Measurements from ENCODE around the gene DDX52. TPM values are rescaled to one million over a fixed set of nuclear protein-coding genes. Genes with fewer than 3 reads are reported as not detected.
A peak's percentile ranks its signal among the peaks of the same experiment; 100 is the strongest.

DDX52 gene
- total and polyA plus RNA-seq, 2 of the 13 experiments (the other 11 are each of a cell fraction or from before 2014, with no cell fraction given): 8.9 to 36.1 TPM

- TF ChIP-seq ZNF142 (CRISPR knock-in tag; IDR thresholded peaks at IDR 0.05): no peak
- TF ChIP-seq, protein P1, sequence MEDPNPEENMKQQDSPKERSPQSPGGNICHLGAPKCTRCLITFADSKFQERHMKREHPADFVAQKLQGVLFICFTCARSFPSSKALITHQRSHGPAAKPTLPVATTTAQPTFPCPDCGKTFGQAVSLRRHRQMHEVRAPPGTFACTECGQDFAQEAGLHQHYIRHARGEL (CRISPR knock-in tag; IDR thresholded peaks at IDR 0.05): no peak
- no peak for TF ChIP-seq ZNF333 (CRISPR knock-in tag; IDR thresholded peaks at IDR 0.05; ENCODE audit: borderline replicate concordance)
- no peak for TF ChIP-seq ATF7 (IDR thresholded peaks at IDR 0.05)
- TF ChIP-seq ATF7 (CRISPR knock-in tag; IDR thresholded peaks at IDR 0.05): no peak
- peak; percentile 54; the same call in 1 of the 2 replicates for TF ChIP-seq ATF2 (CRISPR knock-in tag; IDR thresholded peaks at IDR 0.05)
- TF ChIP-seq ZNF616 (CRISPR knock-in tag; IDR thresholded peaks at IDR 0.05; ENCODE audit: low read depth): no peak
- TF ChIP-seq ZBTB20 (CRISPR knock-in tag; IDR thresholded peaks at IDR 0.05; ENCODE audit: borderline replicate concordance, low read depth): 0 out of 2 replicates have a peak, but pooled peaks have one; percentile 47
- TF ChIP-seq MXI1 (IDR thresholded peaks at IDR 0.05; ENCODE audit: borderline replicate concordance, low read depth, low read length): peak; percentile 32; the same call in 1 of the 3 replicates
- TF ChIP-seq, protein P2, sequence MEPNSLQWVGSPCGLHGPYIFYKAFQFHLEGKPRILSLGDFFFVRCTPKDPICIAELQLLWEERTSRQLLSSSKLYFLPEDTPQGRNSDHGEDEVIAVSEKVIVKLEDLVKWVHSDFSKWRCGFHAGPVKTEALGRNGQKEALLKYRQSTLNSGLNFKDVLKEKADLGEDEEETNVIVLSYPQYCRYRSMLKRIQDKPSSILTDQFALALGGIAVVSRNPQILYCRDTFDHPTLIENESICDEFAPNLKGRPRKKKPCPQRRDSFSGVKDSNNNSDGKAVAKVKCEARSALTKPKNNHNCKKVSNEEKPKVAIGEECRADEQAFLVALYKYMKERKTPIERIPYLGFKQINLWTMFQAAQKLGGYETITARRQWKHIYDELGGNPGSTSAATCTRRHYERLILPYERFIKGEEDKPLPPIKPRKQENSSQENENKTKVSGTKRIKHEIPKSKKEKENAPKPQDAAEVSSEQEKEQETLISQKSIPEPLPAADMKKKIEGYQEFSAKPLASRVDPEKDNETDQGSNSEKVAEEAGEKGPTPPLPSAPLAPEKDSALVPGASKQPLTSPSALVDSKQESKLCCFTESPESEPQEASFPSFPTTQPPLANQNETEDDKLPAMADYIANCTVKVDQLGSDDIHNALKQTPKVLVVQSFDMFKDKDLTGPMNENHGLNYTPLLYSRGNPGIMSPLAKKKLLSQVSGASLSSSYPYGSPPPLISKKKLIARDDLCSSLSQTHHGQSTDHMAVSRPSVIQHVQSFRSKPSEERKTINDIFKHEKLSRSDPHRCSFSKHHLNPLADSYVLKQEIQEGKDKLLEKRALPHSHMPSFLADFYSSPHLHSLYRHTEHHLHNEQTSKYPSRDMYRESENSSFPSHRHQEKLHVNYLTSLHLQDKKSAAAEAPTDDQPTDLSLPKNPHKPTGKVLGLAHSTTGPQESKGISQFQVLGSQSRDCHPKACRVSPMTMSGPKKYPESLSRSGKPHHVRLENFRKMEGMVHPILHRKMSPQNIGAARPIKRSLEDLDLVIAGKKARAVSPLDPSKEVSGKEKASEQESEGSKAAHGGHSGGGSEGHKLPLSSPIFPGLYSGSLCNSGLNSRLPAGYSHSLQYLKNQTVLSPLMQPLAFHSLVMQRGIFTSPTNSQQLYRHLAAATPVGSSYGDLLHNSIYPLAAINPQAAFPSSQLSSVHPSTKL (CRISPR knock-in tag; IDR thresholded peaks at IDR 0.05): peak; percentile 90
- no peak for TF ChIP-seq LBX2 (CRISPR knock-in tag; IDR thresholded peaks at IDR 0.05; ENCODE audit: borderline replicate concordance)
- TF ChIP-seq, protein P3, sequence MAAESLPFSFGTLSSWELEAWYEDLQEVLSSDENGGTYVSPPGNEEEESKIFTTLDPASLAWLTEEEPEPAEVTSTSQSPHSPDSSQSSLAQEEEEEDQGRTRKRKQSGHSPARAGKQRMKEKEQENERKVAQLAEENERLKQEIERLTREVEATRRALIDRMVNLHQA (CRISPR knock-in tag; IDR thresholded peaks at IDR 0.05): no peak
- no peak for TF ChIP-seq MYC (CRISPR knock-in tag; IDR thresholded peaks at IDR 0.05; ENCODE audit: borderline replicate concordance)
- no peak for TF ChIP-seq TIGD3 (CRISPR knock-in tag; IDR thresholded peaks at IDR 0.05; ENCODE audit: borderline replicate concordance)
- 0 out of 2 replicates have a peak, but pooled peaks have one; percentile 56 for TF ChIP-seq ZNF264 (CRISPR knock-in tag; IDR thresholded peaks at IDR 0.05)
Observed at GRCh38 chr17:37683454-37683984, 40.3 kb upstream of the DDX52 start (continued).

Measured in HepG2 (cell line).